ENCODE data around the gene TTC38. TPM values are rescaled to one million over a fixed set of nuclear protein-coding genes. Genes with fewer than 3 reads are reported as not detected.
A peak's percentile ranks its signal among the peaks of the same experiment; 100 is the strongest.

TTC38 gene
- total RNA-seq, 1 donor from 2014 or later: 16.1 TPM

- H3K36me3 Mint-ChIP-seq (ENCODE audit: low read depth, unreplicated experiment): peaks cover 18% of the 10 kb centered on the region
- H3K36me3 ChIP-seq (ENCODE audit: insufficient read depth, low read length): peaks cover 10% of the 10 kb centered on the region
These were observed 21.0 kb downstream of the TTC38 start for GRCh38 chr22:46288846-46289243.

GRCh38 chr22:46289244-46289891, 21.6 kb downstream of the TTC38 start:
- H3K27ac Mint-ChIP-seq (ENCODE audit: unreplicated experiment): no peak overlapping the region
- Histone ChIP-seq H3K79me2 (ENCODE audit: insufficient read depth, low read length) (no peaks in the 10 kb centered on the region), H3K4me3 (ENCODE audit: insufficient read depth, low read depth, low read length) (no peak overlapping the region), H3K27ac (ENCODE audit: low read depth, low read length) (no peak overlapping the region), H3K4me2 (ENCODE audit: low read length) (no peak overlapping the region), H3K4me1 (ENCODE audit: insufficient read depth, low read length) (peaks cover 5% of the 10 kb centered on the region), H3K9ac (ENCODE audit: low read length) (no peak overlapping the region), H3K36me3 (ENCODE audit: insufficient read depth, low read length) (peaks cover 9% of the 10 kb centered on the region), H2AFZ (ENCODE audit: low read depth, low read length) (no peak overlapping the region), H3K9me3 (ENCODE audit: insufficient read depth, low read depth, low read length) (no peaks in the 10 kb centered on the region), H3K27me3 (ENCODE audit: insufficient read depth, low read length) (no peaks in the 10 kb centered on the region), H4K20me1 (ENCODE audit: insufficient read depth, low read length) (no peaks in the 10 kb centered on the region)
- H3K4me1 Mint-ChIP-seq (ENCODE audit: low read depth, unreplicated experiment): peaks cover 14% of the 10 kb centered on the region
- no peaks in the 10 kb centered on the region for H3K9me3 Mint-ChIP-seq (ENCODE audit: unreplicated experiment)
- no peak for TF ChIP-seq CTCF (IDR thresholded peaks at IDR 0.05; ENCODE audit: insufficient read depth, low read depth, low read length)
- TF ChIP-seq EZH2 (IDR thresholded peaks at IDR 0.05; ENCODE audit: insufficient read depth, low read length): no peak
- DNase-seq (ENCODE audit: low read depth) (no peak), FAIRE-seq (no peak)
- no peak overlapping the region for H3K4me3 Mint-ChIP-seq (ENCODE audit: unreplicated experiment)
- H3K36me3 Mint-ChIP-seq (ENCODE audit: low read depth, unreplicated experiment): peaks cover 16% of the 10 kb centered on the region
- H3K27me3 Mint-ChIP-seq (ENCODE audit: low read depth, unreplicated experiment): no peaks in the 10 kb centered on the region

More at GRCh38 chr22:46288846-46289243, 21.0 kb downstream of the TTC38 start:
- H3K27me3 ChIP-seq (ENCODE audit: insufficient read depth, low read length): no peaks in the 10 kb centered on the region
- H3K9me3 ChIP-seq (ENCODE audit: insufficient read depth, low read depth, low read length): no peaks in the 10 kb centered on the region
- no peak overlapping the region for H3K4me3 ChIP-seq (ENCODE audit: insufficient read depth, low read depth, low read length)
- Mint-ChIP-seq H3K9me3 (ENCODE audit: unreplicated experiment) (no peaks in the 10 kb centered on the region), H3K27ac (ENCODE audit: unreplicated experiment) (no peak overlapping the region), H3K4me1 (ENCODE audit: low read depth, unreplicated experiment) (peaks cover 11% of the 10 kb centered on the region), H3K27me3 (ENCODE audit: low read depth, unreplicated experiment) (no peaks in the 10 kb centered on the region), H3K4me3 (ENCODE audit: unreplicated experiment) (no peak overlapping the region)
- no peak for FAIRE-seq
- TF ChIP-seq EZH2 (IDR thresholded peaks at IDR 0.05; ENCODE audit: insufficient read depth, low read length) (no peak), CTCF (IDR thresholded peaks at IDR 0.05; ENCODE audit: insufficient read depth, low read depth, low read length) (no peak)
- H2AFZ ChIP-seq (ENCODE audit: low read depth, low read length): no peak overlapping the region
- no peaks in the 10 kb centered on the region for H3K79me2 ChIP-seq (ENCODE audit: insufficient read depth, low read length)
- peaks cover 5% of the 10 kb centered on the region for H3K4me1 ChIP-seq (ENCODE audit: insufficient read depth, low read length)
- H3K9ac ChIP-seq (ENCODE audit: low read length): no peak overlapping the region
- no peak overlapping the region for H3K4me2 ChIP-seq (ENCODE audit: low read length)
- H4K20me1 ChIP-seq (ENCODE audit: insufficient read depth, low read length): no peaks in the 10 kb centered on the region
- no peak overlapping the region for H3K27ac ChIP-seq (ENCODE audit: low read depth, low read length)
- DNase-seq (ENCODE audit: low read depth): no peak

- peaks cover 15% of the 10 kb centered on the region for H3K4me1 Mint-ChIP-seq (ENCODE audit: low read depth, unreplicated experiment)
- DNase-seq (ENCODE audit: low read depth) (no peak), FAIRE-seq (no peak)
- no peak overlapping the region for H3K4me3 ChIP-seq (ENCODE audit: insufficient read depth, low read depth, low read length)
- H3K36me3 ChIP-seq (ENCODE audit: insufficient read depth, low read length): peaks cover 5% of the 10 kb centered on the region
- no peaks in the 10 kb centered on the region for H4K20me1 ChIP-seq (ENCODE audit: insufficient read depth, low read length)
- peaks cover 5% of the 10 kb centered on the region for H3K4me1 ChIP-seq (ENCODE audit: insufficient read depth, low read length)
- H3K27me3 ChIP-seq (ENCODE audit: insufficient read depth, low read length): no peaks in the 10 kb centered on the region
- H3K36me3 Mint-ChIP-seq (ENCODE audit: low read depth, unreplicated experiment): peaks cover 13% of the 10 kb centered on the region
- no peaks in the 10 kb centered on the region for H3K27me3 Mint-ChIP-seq (ENCODE audit: low read depth, unreplicated experiment)
- no peaks in the 10 kb centered on the region for H3K79me2 ChIP-seq (ENCODE audit: insufficient read depth, low read length)
- peak overlapping the region; percentile 26 for H3K27ac Mint-ChIP-seq (ENCODE audit: unreplicated experiment)
- H3K4me2 ChIP-seq (ENCODE audit: low read length): no peak overlapping the region
- H3K27ac ChIP-seq (ENCODE audit: low read depth, low read length): no peak overlapping the region
- H3K9ac ChIP-seq (ENCODE audit: low read length): no peak overlapping the region
- H3K9me3 ChIP-seq (ENCODE audit: insufficient read depth, low read depth, low read length): no peaks in the 10 kb centered on the region
- TF ChIP-seq CTCF (IDR thresholded peaks at IDR 0.05; ENCODE audit: insufficient read depth, low read depth, low read length) (no peak), EZH2 (IDR thresholded peaks at IDR 0.05; ENCODE audit: insufficient read depth, low read length) (no peak)
- no peak overlapping the region for H3K4me3 Mint-ChIP-seq (ENCODE audit: unreplicated experiment)
- no peak overlapping the region for H2AFZ ChIP-seq (ENCODE audit: low read depth, low read length)
- H3K9me3 Mint-ChIP-seq (ENCODE audit: unreplicated experiment): no peaks in the 10 kb centered on the region
These were observed 22.5 kb downstream of the TTC38 start for GRCh38 chr22:46290121-46290842.

All from astrocyte (in vitro differentiated cells and primary cell).